RWPE1 (cell line): Measurements from ENCODE around the gene DOHH.
A peak's percentile ranks its signal among the peaks of the same experiment; 100 is the strongest.

Source experiments
- CTCF ChIA-PET: fragments of 350-600 bp; sonication (Branson Sonifier 250); formaldehyde crosslinking; extraction: SDS; loops from one replicate; lab custom pipeline; 2021; lab: Yijun Ruan, JAX
- POLR2A ChIA-PET: fragments of 400-600 bp; formaldehyde crosslinking; extraction: SDS; loops from one replicate; lab custom pipeline; 2020; ENCODE audit warnings: antibody characterized with exemption; ENCODE audit not compliant: low non-redundant PET; lab: Yijun Ruan, JAX
- DNase-seq: peaks from one replicate; pipeline ENCODE4 v3.0.0; 2012; ENCODE audit warnings: low spot score
- H3K27ac ChIP-seq: fragments of 450-650 bp; 2 replicates; pipeline ENCODE4 v1.5.1; 2017
- CTCF ChIP-seq: fragments of 450-650 bp; conservative IDR thresholded peaks from 2 replicates; pipeline ENCODE4 v1.5.1; 2017; ENCODE audit warnings: low read depth, mild to moderate bottlenecking

DOHH gene

DNA sequence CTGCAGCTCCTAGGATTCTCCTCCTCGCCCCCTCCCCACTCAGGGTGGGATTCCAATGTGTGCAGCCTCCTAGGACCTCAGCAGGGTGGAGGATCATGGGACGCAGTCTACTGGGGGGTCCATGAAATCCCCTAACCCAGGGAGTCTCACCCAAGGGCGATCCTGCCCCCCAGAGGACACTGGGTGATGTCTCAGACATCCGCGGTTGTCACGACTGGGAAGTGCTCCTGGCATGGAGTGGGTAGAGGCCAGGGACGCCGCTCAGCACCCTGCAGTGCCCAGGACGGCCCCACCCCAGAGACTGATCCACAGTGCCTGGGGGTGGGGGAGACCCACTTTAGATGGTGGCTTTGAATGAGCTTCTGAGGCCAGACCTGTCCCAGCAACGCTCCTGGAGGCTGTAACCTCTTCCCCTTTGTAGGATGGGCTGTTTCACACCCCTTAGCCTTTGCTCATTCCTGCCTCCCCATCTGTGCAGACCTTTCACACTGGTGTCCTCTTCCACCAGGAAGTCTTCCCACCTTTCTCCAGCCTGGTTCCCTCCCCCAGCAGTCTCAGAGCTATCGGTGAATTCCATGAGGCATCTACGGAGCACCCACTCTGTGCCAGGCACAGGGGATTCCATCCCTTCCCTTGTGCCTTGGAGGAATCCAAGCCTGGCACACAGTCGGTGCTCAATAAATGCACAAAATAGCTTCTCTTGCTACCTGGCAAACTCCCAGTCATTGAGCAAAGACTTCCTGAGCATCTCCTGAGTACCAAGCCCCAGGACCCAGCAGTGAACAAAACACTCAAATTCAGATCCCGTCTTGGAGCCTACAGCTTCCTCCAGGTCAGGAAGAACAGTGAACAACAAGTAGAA lies 30.6 kb downstream of the DOHH start:
- TF ChIP-seq CTCF, result no peak
- no peak for DNase-seq
- H3K27ac ChIP-seq, result peak overlapping the region; percentile 44
- POLR2A ChIA-PET, result interaction anchor here (0.6 kb wide), 1 partner anchor 23 kb away, joined by 4 read pairs; no protein-coding TSS in a partner anchor
- CTCF ChIA-PET, result interaction anchor here (0.6 to 0.7 kb wide), 2 partner anchors 165 to 186 kb away, joined by 3 to 4 read pairs; no protein-coding TSS in a partner anchor

DNA sequence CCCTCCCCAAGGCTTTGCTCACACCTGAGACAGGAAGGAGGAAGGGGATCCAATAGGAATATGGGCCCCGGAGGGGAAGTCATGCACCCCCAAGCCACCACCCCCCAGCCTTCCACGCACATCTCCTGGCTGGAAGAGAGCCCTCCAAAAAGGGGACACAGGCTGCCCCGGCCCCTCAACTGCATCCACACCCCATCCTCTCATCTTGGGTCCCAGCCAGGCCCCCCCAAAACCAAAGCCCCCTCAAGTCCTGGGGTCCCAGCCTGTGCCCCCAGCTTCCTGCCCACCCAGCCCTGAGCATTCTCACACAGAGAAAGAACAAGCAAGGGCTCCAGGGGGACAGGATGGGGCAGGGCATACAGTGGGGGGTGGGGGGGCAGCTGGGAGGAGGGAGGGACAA lies 32.3 kb downstream of the DOHH start:
- no peak for TF ChIP-seq CTCF
- ChIA-PET POLR2A (no interaction called here), CTCF (no interaction called here)
- no peak for DNase-seq
- H3K27ac ChIP-seq, result no peak overlapping the region

GRCh38 chr19:3467437-3468198 lies 32.9 kb downstream of the DOHH start:
- ChIA-PET CTCF (no interaction called here), POLR2A (no interaction called here)
- no peak for DNase-seq
- no peak for TF ChIP-seq CTCF
- no peak overlapping the region for H3K27ac ChIP-seq

DNA sequence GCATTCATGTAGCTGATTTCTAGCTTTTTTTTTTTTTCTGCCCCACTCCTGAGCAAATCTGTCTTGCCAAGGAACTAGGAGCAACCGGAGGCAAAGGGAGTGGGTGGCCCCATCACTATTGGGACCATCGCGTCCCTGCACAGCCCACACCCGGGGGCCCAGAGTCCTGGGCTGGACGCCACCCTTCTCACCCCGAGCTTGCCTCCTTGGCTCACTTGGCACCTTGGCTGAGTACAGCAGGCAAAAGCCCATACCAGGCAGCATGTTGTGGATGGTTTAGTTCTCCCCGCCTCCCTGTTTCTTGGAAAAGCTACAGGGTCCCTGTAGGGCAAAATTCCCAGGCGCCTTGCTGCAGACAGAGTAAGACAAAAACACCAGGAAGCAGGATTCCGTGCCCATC lies 33.8 kb downstream of the DOHH start:
- TF ChIP-seq CTCF, result no peak
- ChIA-PET POLR2A (no interaction called here), CTCF (interaction anchor here (0.6 kb wide), 1 partner anchor 113 kb away, joined by 3 read pairs; no protein-coding TSS in a partner anchor)
- H3K27ac ChIP-seq, result peak overlapping the region; percentile 59
- DNase-seq, result no peak

DNA sequence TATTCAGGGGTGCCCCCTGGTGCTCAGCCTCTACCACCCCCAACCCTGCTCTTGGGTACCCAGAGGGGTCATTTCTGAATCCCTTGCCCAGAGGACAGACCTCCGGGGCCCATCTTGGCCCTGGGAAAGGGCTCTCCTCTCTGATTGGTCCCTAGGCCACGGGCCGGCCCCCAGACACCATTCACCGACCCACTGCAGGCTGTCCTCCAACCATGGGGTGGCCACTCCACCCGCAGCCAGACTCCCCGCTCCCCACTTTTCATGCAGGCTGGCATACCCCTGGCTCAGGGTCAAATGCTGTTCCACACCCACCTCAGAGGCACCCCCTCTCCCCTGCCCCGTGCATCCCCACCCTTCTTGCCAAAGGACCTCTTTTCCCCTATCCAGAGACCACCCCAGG lies 34.9 kb downstream of the DOHH start:
- no peak for DNase-seq
- ChIA-PET CTCF (interaction anchor here (0.6 kb wide), 1 partner anchor 283 kb away, joined by 4 read pairs; no protein-coding TSS in a partner anchor), POLR2A (interaction anchor here (0.6 kb wide), 1 partner anchor 515 kb away, joined by 3 read pairs; no protein-coding TSS in a partner anchor)
- H3K27ac ChIP-seq, result peak overlapping the region; percentile 59
- TF ChIP-seq CTCF, result no peak

GRCh38 chr19:3464587-3465235 lies 35.8 kb downstream of the DOHH start:
- no peak for DNase-seq
- no peak overlapping the region; the same call in 1 of the 2 replicates for H3K27ac ChIP-seq
- ChIA-PET CTCF (no interaction called here), POLR2A (interaction anchor here (0.6 kb wide), 1 partner anchor 514 kb away, joined by 3 read pairs; no protein-coding TSS in a partner anchor)
- TF ChIP-seq CTCF, result no peak
